Measurements from ENCODE around the gene NCAM1.

GRCh38 chr11:113105592-113105991, 144.4 kb downstream of the NCAM1 start:
- TF ChIP-seq CTCF (IDR thresholded peaks at IDR 0.05; ENCODE audit: insufficient read depth, low read length) (no peak), SPI1 (IDR thresholded peaks at IDR 0.05; ENCODE audit: borderline replicate concordance, low read depth) (no peak), POLR2AphosphoS5 (IDR thresholded peaks at IDR 0.05; ENCODE audit: low read depth) (no peak), REST (IDR thresholded peaks at IDR 0.05; ENCODE audit: insufficient replicate concordance, low read depth) (no peak)

All from HL-60 (cell line).